ENCODE results near the gene RIT2. TPM values are rescaled to one million over a fixed set of nuclear protein-coding genes. Genes with fewer than 3 reads are reported as not detected.

RIT2 gene
- total and polyA plus RNA-seq, 10 donors: not detected

DNA sequence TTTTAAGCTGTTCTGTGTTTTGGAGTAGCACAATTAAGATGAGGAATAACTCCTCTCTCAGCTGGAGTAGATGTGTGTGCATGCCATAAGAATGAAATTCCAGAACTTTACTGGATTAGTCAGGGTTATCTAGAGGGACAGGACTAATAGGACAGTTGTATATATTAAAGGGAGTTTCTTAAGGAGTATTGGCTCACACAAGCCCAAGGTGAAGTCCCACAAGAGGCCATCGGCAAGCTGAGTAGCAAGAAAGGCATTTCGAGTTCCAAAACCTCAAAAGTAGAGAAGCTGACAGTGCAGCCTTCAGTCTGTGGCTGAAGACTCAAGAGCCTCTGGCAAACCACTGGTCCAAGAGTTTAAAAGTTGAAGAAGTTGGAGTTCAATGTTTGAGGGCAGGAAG, 113.7 kb downstream of the RIT2 start:
- Histone ChIP-seq H3K4me1 (no peaks in the 10 kb centered on the region), H3K36me3 (no peaks in the 10 kb centered on the region), H3K27me3 (replicated peaks in 1 of 7) (no peaks in the 10 kb centered on the region), H3K9me3 (no peaks in the 10 kb centered on the region), H3K4me3 (no peak overlapping the region), H3K27ac (no peak overlapping the region)
- intact Hi-C loops (cut with DNase I; ENCODE audit: low total_unique reads): no loop called here
- DNase-seq: no peak
- TF ChIP-seq, protein P1, sequence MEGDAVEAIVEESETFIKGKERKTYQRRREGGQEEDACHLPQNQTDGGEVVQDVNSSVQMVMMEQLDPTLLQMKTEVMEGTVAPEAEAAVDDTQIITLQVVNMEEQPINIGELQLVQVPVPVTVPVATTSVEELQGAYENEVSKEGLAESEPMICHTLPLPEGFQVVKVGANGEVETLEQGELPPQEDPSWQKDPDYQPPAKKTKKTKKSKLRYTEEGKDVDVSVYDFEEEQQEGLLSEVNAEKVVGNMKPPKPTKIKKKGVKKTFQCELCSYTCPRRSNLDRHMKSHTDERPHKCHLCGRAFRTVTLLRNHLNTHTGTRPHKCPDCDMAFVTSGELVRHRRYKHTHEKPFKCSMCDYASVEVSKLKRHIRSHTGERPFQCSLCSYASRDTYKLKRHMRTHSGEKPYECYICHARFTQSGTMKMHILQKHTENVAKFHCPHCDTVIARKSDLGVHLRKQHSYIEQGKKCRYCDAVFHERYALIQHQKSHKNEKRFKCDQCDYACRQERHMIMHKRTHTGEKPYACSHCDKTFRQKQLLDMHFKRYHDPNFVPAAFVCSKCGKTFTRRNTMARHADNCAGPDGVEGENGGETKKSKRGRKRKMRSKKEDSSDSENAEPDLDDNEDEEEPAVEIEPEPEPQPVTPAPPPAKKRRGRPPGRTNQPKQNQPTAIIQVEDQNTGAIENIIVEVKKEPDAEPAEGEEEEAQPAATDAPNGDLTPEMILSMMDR (IDR thresholded peaks at IDR 0.05 in 8 of 11, conservative IDR thresholded peaks at IDR 0.05 in 3 of 11): no peak
- no peak for TF ChIP-seq POLR2AphosphoS5 (IDR thresholded peaks at IDR 0.05)
- TF ChIP-seq POLR2A (IDR thresholded peaks at IDR 0.05): no peak
- WGBS, 5 donors: 76 to 94% (median 83%) methylated on average over 2 of the region's 2 CpGs

DNA sequence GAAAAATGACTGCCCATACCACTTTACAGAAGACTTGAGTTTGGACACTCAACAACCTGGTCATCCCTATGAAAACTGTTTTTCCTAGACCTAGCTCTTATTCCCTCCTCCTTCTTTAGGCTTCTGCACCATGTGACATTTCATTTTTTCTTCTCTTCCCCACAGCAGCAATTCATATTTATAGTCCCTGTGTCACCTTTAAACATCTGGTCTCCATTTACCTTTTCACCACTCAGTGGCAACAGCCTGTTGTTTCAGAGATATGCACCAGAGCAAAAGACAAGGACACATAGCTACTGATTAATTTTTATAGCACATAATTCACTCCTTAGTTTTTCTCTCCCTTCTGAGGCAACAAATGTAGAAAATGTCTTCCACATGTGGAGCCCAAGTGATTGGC, 118.7 kb downstream of the RIT2 start:
- Histone ChIP-seq H3K27me3 (replicated peaks in 1 of 7) (no peaks in the 10 kb centered on the region), H3K9me3 (peaks cover 0 to 3% (median 0%) of the 10 kb centered on the region in 8 donors), H3K36me3 (no peaks in the 10 kb centered on the region), H3K27ac (no peak overlapping the region), H3K4me1 (no peaks in the 10 kb centered on the region), H3K4me3 (no peak overlapping the region)
- intact Hi-C loops (cut with DNase I; ENCODE audit: low total_unique reads): no loop called here
- TF ChIP-seq, protein P1 (IDR thresholded peaks at IDR 0.05 in 8 of 11, conservative IDR thresholded peaks at IDR 0.05 in 3 of 11): no peak
- no peak for TF ChIP-seq POLR2A (IDR thresholded peaks at IDR 0.05)
- TF ChIP-seq POLR2AphosphoS5 (IDR thresholded peaks at IDR 0.05): no peak
- no peak for DNase-seq

DNA sequence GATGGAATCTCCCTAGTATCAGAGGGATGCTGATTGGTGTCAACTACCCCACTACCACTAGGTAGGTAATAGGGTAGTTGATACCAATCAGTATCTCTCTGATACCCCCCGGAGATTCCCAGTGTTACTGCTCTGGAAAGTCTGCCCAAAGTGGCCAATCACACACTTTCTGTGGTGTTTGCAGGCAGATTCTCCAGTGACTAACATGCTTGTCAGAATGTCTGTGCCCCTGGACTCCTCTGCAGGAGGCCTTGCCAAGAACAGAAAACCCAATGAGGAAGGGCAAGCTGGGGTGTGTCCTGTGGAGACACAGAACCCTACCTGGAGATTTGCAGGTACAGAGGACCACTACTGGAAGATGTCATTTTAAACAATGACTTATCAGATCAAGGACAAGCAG, 135.1 kb downstream of the RIT2 start:
- no peak for DNase-seq
- Histone ChIP-seq H3K4me1 (no peaks in the 10 kb centered on the region), H3K9me3 (peaks cover 0 to 4% (median 0%) of the 10 kb centered on the region in 8 donors), H3K27ac (no peak overlapping the region), H3K27me3 (replicated peaks in 1 of 7) (no peaks in the 10 kb centered on the region), H3K4me3 (no peak overlapping the region), H3K36me3 (no peaks in the 10 kb centered on the region)
- intact Hi-C loops (cut with DNase I; ENCODE audit: low total_unique reads): no loop called here
- 85 to 100% (median 90%) methylated on average over 1 of the region's 1 CpG for WGBS, 5 donors
- no peak for TF ChIP-seq POLR2A (IDR thresholded peaks at IDR 0.05)
- no peak for TF ChIP-seq POLR2AphosphoS5 (IDR thresholded peaks at IDR 0.05)
- TF ChIP-seq, protein P1 (IDR thresholded peaks at IDR 0.05 in 8 of 11, conservative IDR thresholded peaks at IDR 0.05 in 3 of 11): no peak

DNA sequence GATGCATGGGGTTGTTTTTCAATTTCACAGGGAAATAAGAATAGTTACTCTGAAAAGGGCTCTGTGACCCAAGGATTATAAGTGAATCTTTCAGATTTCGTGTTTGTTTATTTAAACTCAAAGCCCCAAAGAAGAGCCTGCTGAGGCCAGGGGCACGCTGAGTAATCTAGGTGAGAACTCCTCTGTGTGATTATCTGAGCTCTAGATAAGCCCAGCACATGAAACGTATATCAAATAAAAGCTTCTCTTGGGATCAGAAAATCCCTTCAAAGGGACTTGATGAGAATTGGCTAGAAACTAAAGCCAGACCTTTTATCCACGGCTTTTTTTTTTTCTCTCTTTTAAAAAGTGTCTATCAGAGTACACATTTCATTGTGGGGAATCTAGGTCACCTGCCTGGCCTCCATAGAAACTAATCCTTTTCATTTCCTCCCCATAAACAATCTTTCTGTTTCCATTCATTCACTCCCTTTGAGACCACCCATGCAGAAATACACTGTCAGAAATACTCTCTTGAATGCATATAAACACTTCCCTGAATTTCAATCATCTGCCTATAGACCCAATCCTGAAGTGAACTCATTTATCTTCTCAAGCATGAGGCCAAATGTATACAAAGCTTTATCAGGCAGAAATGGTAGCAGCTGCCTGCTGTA, 137.4 kb downstream of the RIT2 start:
- Histone ChIP-seq H3K4me3 (no peak overlapping the region), H3K27ac (no peak overlapping the region), H3K4me1 (no peaks in the 10 kb centered on the region), H3K9me3 (peaks cover 0 to 4% (median 0%) of the 10 kb centered on the region in 8 donors), H3K36me3 (no peaks in the 10 kb centered on the region), H3K27me3 (replicated peaks in 1 of 7) (no peaks in the 10 kb centered on the region)
- TF ChIP-seq POLR2AphosphoS5 (IDR thresholded peaks at IDR 0.05) (no peak), POLR2A (IDR thresholded peaks at IDR 0.05) (no peak)
- TF ChIP-seq, protein P1 (IDR thresholded peaks at IDR 0.05 in 8 of 11, conservative IDR thresholded peaks at IDR 0.05 in 3 of 11): no peak
- DNase-seq: no peak
- WGBS, 5 donors: 34 to 50% (median 47%) methylated on average over 4 of the region's 4 CpGs
- intact Hi-C loops (cut with DNase I; ENCODE audit: low total_unique reads): no loop called here

Data from spleen (tissue), 11 donors.